Transverse colon (tissue), 4 donors: ENCODE data around the gene IQGAP1. TPM values are rescaled to one million over a fixed set of nuclear protein-coding genes. Genes with fewer than 3 reads are reported as not detected.
A peak's percentile ranks its signal among the peaks of the same experiment; 100 is the strongest.

Experiments
- DNase-seq: peaks from one replicate; pipeline ENCODE4 v3.0.0-alpha.2; 2019
- H3K27ac ChIP-seq, 4 donors: fragments of 200-600 bp; sonication (generic); 2 replicates each; pipeline ENCODE4 v1.5.1; 2016 to 2018; ENCODE audit warnings: inconsistent platforms in 4 of 4
- H3K27me3 ChIP-seq: fragments of 200-600 bp; sonication (generic); 2 replicates; pipeline ENCODE4 v1.5.1; 2017; ENCODE audit warnings: inconsistent platforms
- H3K36me3 ChIP-seq, 4 donors: fragments of 200-600 bp; sonication (generic); 2 replicates each; pipeline ENCODE4 v1.5.1; 2017 to 2019; ENCODE audit warnings: inconsistent platforms in 4 of 4
- H3K4me1 ChIP-seq, 4 donors: fragments of 200-600 bp; sonication (generic); 2 replicates each; pipeline ENCODE4 v1.5.1; 2017 to 2020; ENCODE audit warnings: inconsistent platforms in 4 of 4
- H3K4me3 ChIP-seq, 4 donors: fragments of 200-600 bp; sonication (generic); 1 replicate in 1 of 4; 2 replicates in 3 of 4; pipeline versions ENCODE4 v1.5.1 to v1.6.1; 2017 to 2019; ENCODE audit warnings: inconsistent platforms in 4 of 4
- H3K9me3 ChIP-seq, 2 donors: fragments of 200-600 bp; sonication (generic); 2 replicates each; pipeline ENCODE4 v1.5.1; 2017 to 2019; ENCODE audit warnings: inconsistent platforms in 2 of 2
- EP300 ChIP-seq: sonication (generic); formaldehyde crosslinking; IDR thresholded peaks from one replicate; pipeline ENCODE4 v1.6.1; 2017; ENCODE audit warnings: antibody characterized with exemption, low read depth
- POLR2A ChIP-seq: fragments of 450-650 bp; IDR thresholded peaks from one replicate; pipeline ENCODE4 v1.6.1; 2016; ENCODE audit warnings: antibody characterized with exemption, mild to moderate bottlenecking, moderate library complexity
- POLR2AphosphoS5 ChIP-seq, 3 donors: sonication (generic); formaldehyde crosslinking; IDR thresholded peaks; one replicate each; pipeline ENCODE4 v1.6.1; 2016; ENCODE audit warnings: antibody characterized with exemption in 3 of 3
- WGBS, 2 donors: methylation state at CpG; one replicate each; pipeline ENCODE4 v1.1.5; 2018; ENCODE audit warnings: low coverage in 1 of 2; 5-methylcytosine and 5-hydroxymethylcytosine counted together
- in situ Hi-C, 4 donors: fragments of 200-750 bp; cut with MboI; loops; one replicate each; pipeline versions ENCODE4 v1.15.0 to v1.15.1; 2017; ENCODE audit warnings: low sequenced_read_pairs in 3 of 4, low pct_ligation_motif_present in 1 of 4, low pct_unique_long_range_greater_than_20kb in 1 of 4
- intact Hi-C: fragments of 100-400 bp; cut with DNase I; formaldehyde crosslinking; loops from one replicate; pipeline ENCODE4 v1.15.1; 2023; ENCODE audit warnings: low total_unique reads
- total RNA-seq, 4 donors: library from RNA; depleted of rRNA; stranded (reverse); fragments of >200 nt; gene quantifications; one replicate each; pipeline ENCODE4 v1.1.0, GENCODE V29; 2016
- TF ChIP-seq, protein P1 (sequence below), 5 experiments: fragments of 200-600 bp in 3 of 5; fragments of 450-650 bp in 2 of 5; sonication (generic) in 3 of 5; IDR thresholded peaks; 1 replicate in 2 of 5; 2 replicates in 3 of 5; pipeline ENCODE4 v1.5.1; 2016 to 2017; ENCODE audit warnings: antibody characterized with exemption in 5 of 5, inconsistent platforms in 3 of 5, mild to moderate bottlenecking in 2 of 5, moderate library complexity in 1 of 5

Gene IQGAP1
- total RNA-seq, 4 donors from 2014 or later = 82.8 to 354 (median 282) TPM

DNA sequence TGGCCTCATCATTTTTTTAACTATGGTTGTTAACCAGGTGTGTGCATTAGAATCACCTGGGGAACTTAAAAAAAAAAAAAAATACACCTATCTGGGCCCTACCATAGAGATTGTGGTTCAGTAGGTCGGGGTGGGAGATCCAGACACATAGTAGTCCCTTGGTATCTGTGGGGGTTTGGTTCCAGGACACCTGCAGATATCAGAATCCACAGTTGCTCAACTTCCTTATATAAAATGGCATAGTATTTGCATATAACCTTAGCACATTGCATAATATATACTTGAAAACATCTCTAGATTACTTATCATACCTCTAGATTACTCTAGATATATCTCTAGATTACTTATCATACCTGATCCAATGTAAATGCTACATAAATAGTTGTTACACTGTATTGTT, 5.0 kb downstream of the IQGAP1 start:
- peaks cover 29 to 90% (median 69%) of the 10 kb centered on the region in 4 donors for H3K4me1 ChIP-seq
- H3K36me3 ChIP-seq = peaks cover 0 to 15% (median 2%) of the 10 kb centered on the region in 4 donors
- intact Hi-C loops = no loop called here
- in situ Hi-C loops = no loop called here
- H3K27ac ChIP-seq = peak overlapping the region; percentile 61 to 79 (median 74)
- H3K4me3 ChIP-seq = no peak overlapping the region
- no peaks in the 10 kb centered on the region for H3K9me3 ChIP-seq
- WGBS, 2 donors = 43 to 56% methylated on average over 1 of the region's 1 CpG
- DNase-seq = no peak
- TF ChIP-seq EP300 (no peak), POLR2A (no peak), POLR2AphosphoS5 (IDR thresholded peaks at IDR 0.05) (no peak)
- TF ChIP-seq, protein P1, sequence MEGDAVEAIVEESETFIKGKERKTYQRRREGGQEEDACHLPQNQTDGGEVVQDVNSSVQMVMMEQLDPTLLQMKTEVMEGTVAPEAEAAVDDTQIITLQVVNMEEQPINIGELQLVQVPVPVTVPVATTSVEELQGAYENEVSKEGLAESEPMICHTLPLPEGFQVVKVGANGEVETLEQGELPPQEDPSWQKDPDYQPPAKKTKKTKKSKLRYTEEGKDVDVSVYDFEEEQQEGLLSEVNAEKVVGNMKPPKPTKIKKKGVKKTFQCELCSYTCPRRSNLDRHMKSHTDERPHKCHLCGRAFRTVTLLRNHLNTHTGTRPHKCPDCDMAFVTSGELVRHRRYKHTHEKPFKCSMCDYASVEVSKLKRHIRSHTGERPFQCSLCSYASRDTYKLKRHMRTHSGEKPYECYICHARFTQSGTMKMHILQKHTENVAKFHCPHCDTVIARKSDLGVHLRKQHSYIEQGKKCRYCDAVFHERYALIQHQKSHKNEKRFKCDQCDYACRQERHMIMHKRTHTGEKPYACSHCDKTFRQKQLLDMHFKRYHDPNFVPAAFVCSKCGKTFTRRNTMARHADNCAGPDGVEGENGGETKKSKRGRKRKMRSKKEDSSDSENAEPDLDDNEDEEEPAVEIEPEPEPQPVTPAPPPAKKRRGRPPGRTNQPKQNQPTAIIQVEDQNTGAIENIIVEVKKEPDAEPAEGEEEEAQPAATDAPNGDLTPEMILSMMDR (IDR thresholded peaks at IDR 0.05) = no peak
- H3K27me3 ChIP-seq = no peaks in the 10 kb centered on the region

DNA sequence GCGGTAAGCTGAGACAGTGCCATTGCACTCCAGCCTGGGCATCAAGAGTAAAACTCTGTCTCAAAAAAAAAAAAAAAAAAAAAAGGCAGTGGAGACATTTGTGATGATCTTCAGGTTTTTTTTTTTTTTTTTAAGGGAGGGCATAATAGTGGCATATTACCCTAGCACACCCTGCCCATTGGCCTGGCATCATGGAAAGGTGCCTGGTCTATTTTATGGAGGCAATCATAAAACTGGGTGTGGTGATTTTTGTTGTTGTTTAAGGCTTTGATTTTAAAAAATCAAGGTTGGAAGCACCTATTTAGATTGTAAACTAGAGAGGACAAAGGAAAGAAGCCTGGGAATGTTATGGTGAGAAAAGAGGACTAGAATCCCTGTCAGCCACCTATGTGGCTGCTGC, 6.0 kb downstream of the IQGAP1 start:
- H3K36me3 ChIP-seq = peaks cover 0 to 15% (median 2%) of the 10 kb centered on the region in 4 donors
- in situ Hi-C loops = no loop called here

DNA sequence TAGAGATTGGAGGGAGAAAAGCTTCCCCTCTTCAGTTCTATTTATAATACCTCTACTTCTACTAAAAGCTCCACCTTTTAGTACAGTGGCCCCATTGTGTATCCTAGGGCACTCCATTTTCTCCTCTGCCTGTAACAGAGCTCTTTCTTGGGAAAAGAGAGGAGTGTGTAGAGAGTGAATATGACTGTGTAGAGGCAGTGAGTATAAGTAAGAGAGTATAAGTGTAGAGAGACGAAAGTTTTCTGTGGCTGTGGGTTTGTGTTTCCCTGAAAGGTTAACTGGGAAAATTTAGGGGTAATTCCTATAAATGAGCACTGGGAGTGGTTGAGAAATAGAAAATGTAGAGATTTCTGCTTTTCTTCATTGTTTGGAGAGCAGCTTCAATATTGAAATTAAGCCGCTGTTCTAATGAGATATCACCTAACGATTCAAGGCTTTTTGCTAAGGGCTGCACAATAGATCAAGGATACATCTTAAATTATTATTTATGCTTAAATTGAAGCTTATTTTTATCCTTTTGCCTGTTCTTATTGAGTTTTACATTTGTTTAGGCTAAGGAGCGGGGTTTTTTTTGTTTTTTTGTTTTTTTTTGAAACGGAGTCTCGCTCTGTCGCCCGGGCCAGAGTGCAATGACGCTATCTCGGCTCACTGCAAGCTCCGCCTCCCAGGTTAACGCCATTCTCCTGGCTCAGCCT, 6.9 kb downstream of the IQGAP1 start:
- no peaks in the 10 kb centered on the region for H3K9me3 ChIP-seq
- TF ChIP-seq, protein P1 (IDR thresholded peaks at IDR 0.05) = no peak
- TF ChIP-seq POLR2A = no peak
- no peak for TF ChIP-seq POLR2AphosphoS5 (IDR thresholded peaks at IDR 0.05)
- no peak for TF ChIP-seq EP300
- H3K27me3 ChIP-seq = no peaks in the 10 kb centered on the region
- peaks cover 0 to 15% (median 2%) of the 10 kb centered on the region in 4 donors for H3K36me3 ChIP-seq
- peak overlapping the region; percentile 61 to 79 (median 72) for H3K27ac ChIP-seq
- H3K4me3 ChIP-seq = peak overlapping the region in 1 of 4 donors; percentile 10
- peaks cover 34 to 98% (median 72%) of the 10 kb centered on the region in 4 donors for H3K4me1 ChIP-seq
- DNase-seq = no peak
- intact Hi-C loops (no loop called here), in situ Hi-C loops (no loop called here)
- 84 to 94% methylated on average over 4 to 12 of the region's 12 CpGs for WGBS, 2 donors

More for the DNA sequence above, 6.0 kb downstream of the IQGAP1 start:
- WGBS, 2 donors = 60 to 91% methylated on average over 1 of the region's 1 CpG
- Histone ChIP-seq H3K27ac (peak overlapping the region; percentile 61 to 79 (median 74)), H3K27me3 (no peaks in the 10 kb centered on the region), H3K4me3 (peak overlapping the region in 1 of 4 donors; percentile 10), H3K9me3 (no peaks in the 10 kb centered on the region), H3K4me1 (peaks cover 29 to 98% (median 73%) of the 10 kb centered on the region in 4 donors)
- no peak for TF ChIP-seq POLR2A
- TF ChIP-seq, protein P1 (IDR thresholded peaks at IDR 0.05) = no peak
- TF ChIP-seq POLR2AphosphoS5 (IDR thresholded peaks at IDR 0.05) = no peak
- TF ChIP-seq EP300 = no peak
- peak; percentile 64 for DNase-seq
- intact Hi-C loops = no loop called here

DNA sequence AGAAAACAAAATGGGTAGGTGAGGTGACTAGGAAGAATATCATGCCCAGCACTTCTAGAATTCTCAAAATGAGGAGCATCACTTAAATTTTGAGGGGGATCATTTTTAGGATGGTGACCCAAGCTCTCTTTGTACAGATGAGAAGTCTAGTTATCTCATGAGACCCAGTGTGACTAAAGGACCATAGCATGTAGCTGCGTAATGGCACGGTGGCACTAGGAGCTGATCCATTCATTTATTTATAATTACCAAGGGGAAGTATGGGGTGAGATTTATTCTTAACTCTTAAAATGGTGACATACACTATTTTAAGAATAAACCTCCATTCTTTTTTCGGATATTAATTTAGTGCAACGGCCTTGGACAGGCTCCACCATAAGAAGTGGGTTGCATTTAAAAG, 8.3 kb downstream of the IQGAP1 start:
- peak overlapping the region in 3 of 4 donors; percentile 32 to 61 (median 38) for H3K27ac ChIP-seq
- 77 to 78% methylated on average over 4 of the region's 4 CpGs for WGBS, 2 donors
- peaks cover 27 to 97% (median 70%) of the 10 kb centered on the region in 4 donors for H3K4me1 ChIP-seq

More for the DNA sequence above, 8.3 kb downstream of the IQGAP1 start:
- Histone ChIP-seq H3K27me3 (no peaks in the 10 kb centered on the region), H3K9me3 (no peaks in the 10 kb centered on the region), H3K36me3 (peaks cover 0 to 6% (median 0%) of the 10 kb centered on the region in 4 donors), H3K4me3 (no peak overlapping the region)
- in situ Hi-C loops (no loop called here), intact Hi-C loops (no loop called here)
- TF ChIP-seq, protein P1 (IDR thresholded peaks at IDR 0.05) = no peak
- no peak for TF ChIP-seq EP300
- no peak for TF ChIP-seq POLR2AphosphoS5 (IDR thresholded peaks at IDR 0.05)
- TF ChIP-seq POLR2A = no peak
- no peak for DNase-seq
